GM12878 (cell line): ENCODE results near the gene CYB561A3. TPM values are rescaled to one million over a fixed set of nuclear protein-coding genes. Genes with fewer than 3 reads are reported as not detected.

Experiments used
- ATAC-seq: fragments of 200-7000 bp; cut with Tn5 transposase; 3 replicates; pipeline ENCODE4 v1.9.1; 2020; ENCODE audit warnings: mild to moderate bottlenecking, moderate library complexity
- BruUV-seq: library from RNA; stranded (reverse); fragments of 400-500 nt; replicated peaks from 2 replicates; lab custom pipeline; 2021; lab: Mats Ljungman, UMichigan
- CTCF ChIA-PET: fragments of 300-600 bp; sonication (Branson Sonifier 250); formaldehyde crosslinking; extraction: SDS; loops from one replicate; lab custom pipeline; 2021; ENCODE audit warnings: inconsistent platforms; lab: Yijun Ruan, JAX
- POLR2A ChIA-PET: fragments of 350-600 bp; formaldehyde crosslinking; extraction: SDS; loops from one replicate; lab custom pipeline; 2021; ENCODE audit warnings: inconsistent platforms; lab: Charles Lee
- RAD21 ChIA-PET: fragments of 300-600 bp; sonication (Branson Sonifier 250); formaldehyde crosslinking; loops from one replicate; lab custom pipeline; 2023; ENCODE audit warnings: antibody characterized with exemption; ENCODE audit not compliant: unreplicated experiment; lab: Charles Lee
- SMC1A ChIA-PET: fragments of 300-600 bp; sonication (Branson Sonifier 250); formaldehyde crosslinking; loops from one replicate; lab custom pipeline; 2023; ENCODE audit not compliant: unreplicated experiment, uncharacterized antibody; lab: Charles Lee
- DNase-seq: peaks from one replicate; pipeline ENCODE4 v3.0.0-alpha.2; 2011; ENCODE audit warnings: low read depth, low spot score
- FAIRE-seq: peaks from 3 replicates; lab custom pipeline; 2011; peaks lifted over from hg19 to GRCh38; lab: Jason Lieb, UNC
- H2AFZ ChIP-seq: 2 replicates; pipeline ENCODE4 v1.6.0; 2011; ENCODE audit warnings: low read depth, low read length, control low read depth; ENCODE audit not compliant: control insufficient read depth
- H3K27ac ChIP-seq: 2 replicates; pipeline ENCODE4 v1.5.1; 2011; ENCODE audit warnings: control low read depth; ENCODE audit not compliant: control insufficient read depth, insufficient read depth
- H3K27me3 ChIP-seq, 2 experiments: replicated peaks in 1 of 2; 2 replicates each; pipeline versions ENCODE4 v1.6.0 to v1.6.1; 2011; ENCODE audit warnings: low read length in 1 of 2; ENCODE audit not compliant: control insufficient read depth in 2 of 2, insufficient read depth in 2 of 2
- H3K36me3 ChIP-seq, 2 experiments: 2 replicates each; pipeline ENCODE4 v1.5.1; 2011; ENCODE audit warnings: low read length in 1 of 2; ENCODE audit not compliant: control insufficient read depth in 2 of 2, insufficient read depth in 2 of 2
- H3K4me1 ChIP-seq: 2 replicates; pipeline ENCODE4 v1.6.1; 2011; ENCODE audit warnings: mild to moderate bottlenecking, low read length, moderate library complexity, mixed read lengths; ENCODE audit not compliant: control insufficient read depth, insufficient read depth
- H3K4me2 ChIP-seq: 2 replicates; pipeline ENCODE4 v1.6.0; 2011; ENCODE audit warnings: control low read depth; ENCODE audit not compliant: control insufficient read depth, insufficient read depth
- H3K4me3 ChIP-seq: fragments of 200-600 bp; sonication (generic); 2 replicates; pipeline ENCODE4 v1.5.1; 2016
- H3K79me2 ChIP-seq: 2 replicates; pipeline ENCODE4 v1.6.0; 2011; ENCODE audit warnings: low read length; ENCODE audit not compliant: control insufficient read depth, insufficient read depth
- H3K9ac ChIP-seq: 2 replicates; pipeline ENCODE4 v1.8.0; 2011; ENCODE audit warnings: low read length, control low read depth, mixed read lengths; ENCODE audit not compliant: control insufficient read depth, insufficient read depth
- H3K9me3 ChIP-seq: replicated peaks from 3 replicates; pipeline ENCODE4 v1.5.1; 2011; ENCODE audit warnings: mild to moderate bottlenecking, low read length; ENCODE audit not compliant: control insufficient read depth, insufficient read depth
- H4K20me1 ChIP-seq: 2 replicates; pipeline ENCODE4 v1.6.0; 2011; ENCODE audit not compliant: control insufficient read depth, insufficient read depth
- BCLAF1 ChIP-seq: fragments of 450-650 bp; IDR thresholded peaks from 2 replicates; pipeline ENCODE4 v1.6.1; 2017; ENCODE audit warnings: antibody characterized with exemption, mild to moderate bottlenecking, moderate library complexity
- CBFB ChIP-seq: IDR thresholded peaks from 2 replicates; pipeline ENCODE4 v1.6.1; 2016; ENCODE audit warnings: antibody characterized with exemption, low read depth
- CBX3 ChIP-seq: fragments of 200-600 bp; sonication (generic); IDR thresholded peaks from 2 replicates; pipeline ENCODE4 v1.6.1; 2016; ENCODE audit warnings: low read depth, borderline replicate concordance
- CEBPZ ChIP-seq: fragments of 150-350 bp; IDR thresholded peaks from 2 replicates; pipeline ENCODE4 v1.6.1; 2016; ENCODE audit warnings: low read depth, low read length
- EGR1 ChIP-seq, 2 experiments: IDR thresholded peaks; 1 replicate in 1 of 2; 2 replicates in 1 of 2; pipeline ENCODE4 v1.6.1; 2011 to 2012; ENCODE audit warnings: low read depth in 2 of 2, low read length in 2 of 2, borderline replicate concordance in 1 of 2, mild to moderate bottlenecking in 1 of 2, moderate library complexity in 1 of 2
- FOXM1 ChIP-seq: IDR thresholded peaks from 2 replicates; pipeline ENCODE4 v1.6.1; 2012; ENCODE audit warnings: low read depth, mild to moderate bottlenecking, inconsistent platforms, low read length, moderate library complexity
- HDAC2 ChIP-seq: fragments of 200-600 bp; sonication (generic); IDR thresholded peaks from 2 replicates; pipeline ENCODE4 v1.6.1; 2017
- JUNB ChIP-seq: IDR thresholded peaks from 2 replicates; pipeline ENCODE4 v1.6.1; 2016; ENCODE audit warnings: antibody characterized with exemption, mild to moderate bottlenecking
- KDM1A ChIP-seq: fragments of 200-600 bp; sonication (generic); IDR thresholded peaks from 2 replicates; pipeline ENCODE4 v1.6.1; 2016; ENCODE audit warnings: borderline replicate concordance
- MEF2B ChIP-seq: fragments of 450-650 bp; IDR thresholded peaks from 2 replicates; pipeline ENCODE4 v1.6.1; 2018; ENCODE audit warnings: mild to moderate bottlenecking, moderate library complexity; ENCODE audit not compliant: partially characterized antibody, poor library complexity, severe bottlenecking
- MYC ChIP-seq: IDR thresholded peaks from 2 replicates; pipeline ENCODE4 v1.6.1; 2011; ENCODE audit warnings: mild to moderate bottlenecking, low read length, moderate library complexity, inconsistent platforms; ENCODE audit not compliant: insufficient read depth, insufficient replicate concordance, insufficient read length, severe bottlenecking
- NBN ChIP-seq: fragments of 450-650 bp; IDR thresholded peaks from 2 replicates; pipeline ENCODE4 v1.6.1; 2016
- POU2F2 ChIP-seq: IDR thresholded peaks from 3 replicates; pipeline ENCODE4 v1.6.1; 2011; ENCODE audit warnings: low read depth, mild to moderate bottlenecking, low read length, borderline replicate concordance
- RBBP5 ChIP-seq: fragments of 200-600 bp; sonication (generic); conservative IDR thresholded peaks from 2 replicates; pipeline ENCODE4 v1.6.1; 2016
- ZBTB40 ChIP-seq: fragments of 450-650 bp; IDR thresholded peaks from 2 replicates; pipeline ENCODE4 v1.6.1; 2016; ENCODE audit warnings: mild to moderate bottlenecking, moderate library complexity, borderline replicate concordance
- WGBS: methylation state at CpG from one replicate; pipeline ENCODE4 v1.1.6; 2016; ENCODE audit warnings: low lambda C conversion rate; ENCODE audit not compliant: insufficient replicate concordance, insufficient coverage; ENCODE audit errors: missing lambda C conversion rate; 5-methylcytosine and 5-hydroxymethylcytosine counted together
- in situ Hi-C: fragments of 300-500 bp; cut with MboI; formaldehyde crosslinking; loops from 9 replicates; pipeline ENCODE4 v1.14.3; 2018; ENCODE audit warnings: mixed read lengths
- intact Hi-C: fragments of 100-400 bp; cut with micrococcal nuclease; formaldehyde crosslinking; loops from one replicate; pipeline ENCODE4 v1.14.2; 2022; ENCODE audit not compliant: unreplicated experiment
- polyA plus RNA-seq, 11 experiments: library from polyadenylated mRNA; depleted of rRNA in 4 of 11; unstranded in 6 of 11; stranded (reverse) in 5 of 11; fragments of >200 nt; fragmentation: Nextera tagmentation in 4 of 11; fragmentation: Illumina TruSeq in 1 of 11; extraction: Ambion mirVana in 4 of 11; extraction: Trizol in 1 of 11; gene quantifications; 1 replicate in 1 of 11; 2 replicates in 10 of 11; pipeline versions ENCODE4 v1.2.1 to v1.2.3, GENCODE V29; 2011 to 2016; ENCODE audit warnings: inconsistent platforms in 2 of 11, missing spikeins in 2 of 11, low read depth in 1 of 11
- total RNA-seq, 4 experiments: library from RNA; depleted of rRNA in 3 of 4; stranded (reverse); fragments of >200 nt in 3 of 4; fragmentation: Illumina TruSeq in 1 of 4; extraction: Trizol in 1 of 4; gene quantifications; 2 replicates each; pipeline versions ENCODE4 v1.2.1 to v1.2.3, GENCODE V29; 2013 to 2021

CYB561A3 gene
- total and polyA plus RNA-seq, 10 of the 15 experiments (the other 5 are each of a cell fraction or from before 2014, with no cell fraction given): 40.1 to 169 (median 74.4) TPM

- in situ Hi-C loops: no loop called here
- POLR2A ChIA-PET: interaction anchor here (0.7 kb wide), 1 partner anchor 1095 kb away, joined by 11 read pairs; no protein-coding TSS in a partner anchor
- no peaks in the 10 kb centered on the region for H3K79me2 ChIP-seq
- TF ChIP-seq NBN (no peak), FOXM1 (no peak), HDAC2 (no peak), ZBTB40 (no peak), MYC (no peak), JUNB (no peak), KDM1A (no peak), EGR1 (IDR thresholded peaks at IDR 0.05; ENCODE audit: borderline replicate concordance in 1 of 2, low read depth in 2 of 2, low read length in 2 of 2) (no peak), CBFB (no peak), MEF2B (no peak), CEBPZ (no peak), BCLAF1 (no peak), POU2F2 (no peak), CBX3 (no peak), RBBP5 (no peak)
These were observed 46.4 kb downstream of the CYB561A3 start for GRCh38 chr11:61315260-61315659.

More at GRCh38 chr11:61315260-61315659, 46.4 kb downstream of the CYB561A3 start:
- no peak overlapping the region for H2AFZ ChIP-seq
- H3K4me2 ChIP-seq: no peak overlapping the region
- H3K9ac ChIP-seq: no peak overlapping the region
- ChIA-PET CTCF (interaction anchor here (1.1 to 2.4 kb wide), 2 partner anchors 21 to 70 kb away, joined by 5 to 7 read pairs; no protein-coding TSS in a partner anchor), RAD21 (interaction anchor here (1.7 kb wide), 1 partner anchor 20 kb away, joined by 5 read pairs; no protein-coding TSS in a partner anchor), SMC1A (interaction anchor here (1.0 to 2.8 kb wide), 3 partner anchors 12 to 21 kb away, joined by 3 to 9 read pairs (median 9); no protein-coding TSS in a partner anchor)
- H3K27ac ChIP-seq: no peak overlapping the region
- intact Hi-C loops: no loop called here
- 100% methylated on average over 2 of the region's 2 CpGs for WGBS
- no peaks in the 10 kb centered on the region for H3K27me3 ChIP-seq
- no peak overlapping the region for H3K4me3 ChIP-seq
- DNase-seq: no peak
- BruUV-seq: no TSS peak
- H3K4me1 ChIP-seq: no peaks in the 10 kb centered on the region
- no peaks in the 10 kb centered on the region for H4K20me1 ChIP-seq
- no peak for ATAC-seq
- no peak for FAIRE-seq
- H3K9me3 ChIP-seq: no peaks in the 10 kb centered on the region
- H3K36me3 ChIP-seq: peaks cover 25 to 32% of the 10 kb centered on the region in 2 experiments
